Peyer's patch (tissue), 4 donors: ENCODE results near the gene ZNF593. TPM values are rescaled to one million over a fixed set of nuclear protein-coding genes. Genes with fewer than 3 reads are reported as not detected.

Source experiments
- DNase-seq, 3 donors: peaks; one replicate each; pipeline ENCODE4 v3.0.0-alpha.2; 2017 to 2019
- H3K27ac ChIP-seq, 4 donors: fragments of 200-600 bp; sonication (generic); one replicate each; pipeline ENCODE4 v1.5.1; 2016 to 2019
- H3K27me3 ChIP-seq, 2 donors: fragments of 200-600 bp; sonication (generic); one replicate each; pipeline ENCODE4 v1.5.1; 2019
- H3K36me3 ChIP-seq, 3 donors: fragments of 200-600 bp; sonication (generic); one replicate each; pipeline ENCODE4 v1.5.1; 2016 to 2019
- H3K4me1 ChIP-seq, 4 donors: fragments of 200-600 bp; sonication (generic); one replicate each; pipeline ENCODE4 v1.5.1; 2016 to 2019
- H3K4me3 ChIP-seq, 4 donors: fragments of 200-600 bp; sonication (generic); 1 replicate in 3 of 4; 2 replicates in 1 of 4; pipeline ENCODE4 v1.5.1; 2016 to 2019; ENCODE audit warnings: mild to moderate bottlenecking in 1 of 4
- H3K9me3 ChIP-seq, 4 donors: fragments of 200-600 bp; sonication (generic); one replicate each; pipeline ENCODE4 v1.5.1; 2016 to 2019; ENCODE audit warnings: mild to moderate bottlenecking in 1 of 4
- CTCF ChIP-seq, 6 experiments: fragments of 450-650 bp in 4 of 6; fragments of 200-600 bp in 2 of 6; sonication (generic) in 1 of 6; IDR thresholded peaks; one replicate each; pipeline ENCODE4 v1.5.1; 2017 to 2019; ENCODE audit warnings: antibody characterized with exemption in 6 of 6, mild to moderate bottlenecking in 3 of 6, moderate library complexity in 1 of 6
- POLR2A ChIP-seq, 2 donors: fragments of 450-650 bp; IDR thresholded peaks; one replicate each; pipeline ENCODE4 v1.5.1; 2017; ENCODE audit warnings: antibody characterized with exemption in 2 of 2, mild to moderate bottlenecking in 2 of 2, moderate library complexity in 2 of 2
- total RNA-seq, 4 donors: library from RNA; depleted of rRNA; stranded (reverse); fragments of >200 nt; gene quantifications; one replicate each; pipeline ENCODE4 v1.1.0, GENCODE V29; 2016

ZNF593 gene
- total RNA-seq, 4 donors from 2014 or later = 11.7 to 19.5 (median 15.5) TPM

GRCh38 chr1:26190373-26190987, 20.8 kb downstream of the ZNF593 start, which contains the start of gene CATSPER4:
TSS of gene CATSPER4 (plus strand) at chr1:26190602. CDS start at chr1:26190628, 26 bp downstream.
- Histone ChIP-seq H3K36me3 (peaks cover 0 to 13% (median 0%) of the 10 kb centered on the region in 3 donors), H3K27ac (no peak within 1 kb of the TSS), H3K27me3 (no peaks in the 10 kb centered on the region), H3K9me3 (no peaks in the 10 kb centered on the region), H3K4me1 (no peaks in the 10 kb centered on the region), H3K4me3 (no peak within 1 kb of the TSS)
- TF ChIP-seq POLR2A (IDR thresholded peaks at IDR 0.05) (no peak), CTCF (IDR thresholded peaks at IDR 0.05) (peak in 1 of 6 experiments; percentile 21)
- no peak for DNase-seq

- H3K4me3 ChIP-seq = no peak overlapping the region
- peaks cover 0 to 13% (median 0%) of the 10 kb centered on the region in 3 donors for H3K36me3 ChIP-seq
- TF ChIP-seq POLR2A (IDR thresholded peaks at IDR 0.05) = no peak
- no peak for TF ChIP-seq CTCF (IDR thresholded peaks at IDR 0.05)
- no peak overlapping the region for H3K27ac ChIP-seq
- no peaks in the 10 kb centered on the region for H3K4me1 ChIP-seq
- no peaks in the 10 kb centered on the region for H3K27me3 ChIP-seq
- no peaks in the 10 kb centered on the region for H3K9me3 ChIP-seq
- no peak for DNase-seq
These were observed 22.0 kb downstream of the ZNF593 start for GRCh38 chr1:26191739-26192138.

- H3K4me1 ChIP-seq = no peaks in the 10 kb centered on the region
- H3K27me3 ChIP-seq = no peaks in the 10 kb centered on the region
- no peak for DNase-seq
- H3K36me3 ChIP-seq = no peaks in the 10 kb centered on the region
- H3K27ac ChIP-seq = no peak overlapping the region
- TF ChIP-seq CTCF (IDR thresholded peaks at IDR 0.05) = no peak
- no peak for TF ChIP-seq POLR2A (IDR thresholded peaks at IDR 0.05)
- no peak overlapping the region for H3K4me3 ChIP-seq
- H3K9me3 ChIP-seq = no peaks in the 10 kb centered on the region
These were observed 26.1 kb downstream of the ZNF593 start for GRCh38 chr1:26195805-26196204.

GRCh38 chr1:26197301-26197700, 27.6 kb downstream of the ZNF593 start:
- no peak overlapping the region for H3K4me3 ChIP-seq
- TF ChIP-seq POLR2A (IDR thresholded peaks at IDR 0.05) (no peak), CTCF (IDR thresholded peaks at IDR 0.05) (no peak)
- no peaks in the 10 kb centered on the region for H3K4me1 ChIP-seq
- no peak for DNase-seq
- no peaks in the 10 kb centered on the region for H3K9me3 ChIP-seq
- no peaks in the 10 kb centered on the region for H3K36me3 ChIP-seq
- no peaks in the 10 kb centered on the region for H3K27me3 ChIP-seq
- no peak overlapping the region for H3K27ac ChIP-seq

- Histone ChIP-seq H3K36me3 (no peaks in the 10 kb centered on the region), H3K27ac (no peak overlapping the region), H3K4me1 (no peaks in the 10 kb centered on the region), H3K27me3 (no peaks in the 10 kb centered on the region), H3K4me3 (no peak overlapping the region), H3K9me3 (no peaks in the 10 kb centered on the region)
- DNase-seq = no peak
- no peak for TF ChIP-seq POLR2A (IDR thresholded peaks at IDR 0.05)
- TF ChIP-seq CTCF (IDR thresholded peaks at IDR 0.05) = no peak
These were observed 28.1 kb downstream of the ZNF593 start for GRCh38 chr1:26197813-26198212.
